ENCODE results near the gene FUT3. TPM values are rescaled to one million over a fixed set of nuclear protein-coding genes. Genes with fewer than 3 reads are reported as not detected.

The FUT3 gene
- total and polyA plus RNA-seq, 2 donors (not counting 1 experiment from before 2014, with no cell fraction given): not detected

DNA sequence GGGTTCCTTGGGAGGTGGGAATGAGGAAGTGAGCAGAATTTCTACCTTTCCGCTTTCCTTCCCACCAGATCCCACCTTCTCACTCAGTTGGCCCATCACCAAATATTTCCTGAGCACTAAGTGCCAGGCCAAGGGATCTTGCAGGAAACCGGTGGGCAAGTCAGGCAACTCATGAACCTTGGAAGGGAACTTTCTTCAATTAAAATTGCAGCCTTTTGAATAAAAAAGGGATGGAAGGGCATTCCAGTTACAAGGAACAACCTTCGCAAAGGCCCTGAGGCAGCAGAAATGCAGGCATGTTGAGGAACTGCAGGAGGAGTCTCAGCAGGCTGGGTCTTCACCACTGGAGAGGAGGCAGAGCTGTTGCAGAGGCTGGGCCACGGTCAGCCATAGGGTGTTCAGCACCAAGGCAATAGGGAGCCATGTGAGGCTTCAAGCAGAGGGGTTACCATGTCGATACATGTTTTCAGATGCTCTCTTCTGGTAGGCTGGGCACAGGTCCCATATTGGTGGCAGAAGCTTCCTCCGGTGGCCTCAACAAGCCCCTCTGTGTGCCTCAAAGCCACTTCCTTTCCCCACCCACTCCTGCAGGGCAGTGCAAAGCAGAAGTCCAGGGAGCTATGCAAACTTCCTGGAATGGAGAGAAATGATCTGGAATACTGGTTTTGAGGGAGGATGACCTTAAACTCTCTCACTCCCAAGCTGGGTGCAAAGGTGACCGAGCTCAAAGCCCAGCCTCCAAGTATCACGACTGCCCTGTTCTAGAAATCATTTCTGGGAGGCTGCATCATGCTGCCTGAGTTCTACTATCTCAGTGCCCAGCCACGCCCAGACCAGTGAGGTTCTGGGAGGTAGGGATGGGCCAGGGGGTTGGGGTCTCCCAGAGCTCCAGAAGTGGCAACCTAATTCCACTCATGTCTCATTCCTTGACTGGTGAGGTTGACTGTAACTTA is 11.9 kb downstream of the FUT3 start, which contains the start of gene FUT6:
FUT6 (minus strand) TSS at position 638 of the 953 bp plus-strand sequence. CDS start 7,135 bp downstream, outside the sequence.
- H3K36me3 ChIP-seq (ENCODE audit: control insufficient read depth, insufficient read depth, low read length): no peaks in the 10 kb centered on the region
- H3K4me1 ChIP-seq (ENCODE audit: control insufficient read depth, extremely low read depth, insufficient read depth, low read length): no peaks in the 10 kb centered on the region
- H3K4me2 ChIP-seq (ENCODE audit: extremely low read depth, insufficient read depth, low read length): no peak within 1 kb of the TSS
- H4K20me1 ChIP-seq (ENCODE audit: control insufficient read depth, extremely low read depth, insufficient read depth, low read length): no peaks in the 10 kb centered on the region
- H3K9ac ChIP-seq (ENCODE audit: insufficient read depth, low read length): no peak within 1 kb of the TSS
- H3K9me3 ChIP-seq (ENCODE audit: control insufficient read depth, insufficient read depth, low read depth, low read length): no peaks in the 10 kb centered on the region
- H3K27ac ChIP-seq (ENCODE audit: insufficient read depth, low read length): no peak within 1 kb of the TSS
- no peaks in the 10 kb centered on the region for H3K27me3 ChIP-seq (ENCODE audit: control insufficient read depth, insufficient read depth, low read length)
- no peaks in the 10 kb centered on the region for H3K79me2 ChIP-seq (ENCODE audit: control insufficient read depth, insufficient read depth, low read length)
- DNase-seq (ENCODE audit: low read depth in 2 of 2): no peak
- no peak for TF ChIP-seq EZH2 (IDR thresholded peaks at IDR 0.05; ENCODE audit: low read length, missing control alignments)
- TF ChIP-seq, protein P1, sequence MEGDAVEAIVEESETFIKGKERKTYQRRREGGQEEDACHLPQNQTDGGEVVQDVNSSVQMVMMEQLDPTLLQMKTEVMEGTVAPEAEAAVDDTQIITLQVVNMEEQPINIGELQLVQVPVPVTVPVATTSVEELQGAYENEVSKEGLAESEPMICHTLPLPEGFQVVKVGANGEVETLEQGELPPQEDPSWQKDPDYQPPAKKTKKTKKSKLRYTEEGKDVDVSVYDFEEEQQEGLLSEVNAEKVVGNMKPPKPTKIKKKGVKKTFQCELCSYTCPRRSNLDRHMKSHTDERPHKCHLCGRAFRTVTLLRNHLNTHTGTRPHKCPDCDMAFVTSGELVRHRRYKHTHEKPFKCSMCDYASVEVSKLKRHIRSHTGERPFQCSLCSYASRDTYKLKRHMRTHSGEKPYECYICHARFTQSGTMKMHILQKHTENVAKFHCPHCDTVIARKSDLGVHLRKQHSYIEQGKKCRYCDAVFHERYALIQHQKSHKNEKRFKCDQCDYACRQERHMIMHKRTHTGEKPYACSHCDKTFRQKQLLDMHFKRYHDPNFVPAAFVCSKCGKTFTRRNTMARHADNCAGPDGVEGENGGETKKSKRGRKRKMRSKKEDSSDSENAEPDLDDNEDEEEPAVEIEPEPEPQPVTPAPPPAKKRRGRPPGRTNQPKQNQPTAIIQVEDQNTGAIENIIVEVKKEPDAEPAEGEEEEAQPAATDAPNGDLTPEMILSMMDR (conservative IDR thresholded peaks at IDR 0.05 in 1 of 2, IDR thresholded peaks at IDR 0.05 in 1 of 2; ENCODE audit: low read depth in 1 of 2, low read length in 2 of 2): no peak
- H3K4me3 ChIP-seq (replicated peaks in 1 of 4; ENCODE audit: control extremely low read depth in 1 of 4, insufficient read depth in 1 of 4, low read depth in 3 of 4, low read length in 4 of 4): no peak within 1 kb of the TSS
- no peak within 1 kb of the TSS for H2AFZ ChIP-seq (ENCODE audit: low read length)

DNA sequence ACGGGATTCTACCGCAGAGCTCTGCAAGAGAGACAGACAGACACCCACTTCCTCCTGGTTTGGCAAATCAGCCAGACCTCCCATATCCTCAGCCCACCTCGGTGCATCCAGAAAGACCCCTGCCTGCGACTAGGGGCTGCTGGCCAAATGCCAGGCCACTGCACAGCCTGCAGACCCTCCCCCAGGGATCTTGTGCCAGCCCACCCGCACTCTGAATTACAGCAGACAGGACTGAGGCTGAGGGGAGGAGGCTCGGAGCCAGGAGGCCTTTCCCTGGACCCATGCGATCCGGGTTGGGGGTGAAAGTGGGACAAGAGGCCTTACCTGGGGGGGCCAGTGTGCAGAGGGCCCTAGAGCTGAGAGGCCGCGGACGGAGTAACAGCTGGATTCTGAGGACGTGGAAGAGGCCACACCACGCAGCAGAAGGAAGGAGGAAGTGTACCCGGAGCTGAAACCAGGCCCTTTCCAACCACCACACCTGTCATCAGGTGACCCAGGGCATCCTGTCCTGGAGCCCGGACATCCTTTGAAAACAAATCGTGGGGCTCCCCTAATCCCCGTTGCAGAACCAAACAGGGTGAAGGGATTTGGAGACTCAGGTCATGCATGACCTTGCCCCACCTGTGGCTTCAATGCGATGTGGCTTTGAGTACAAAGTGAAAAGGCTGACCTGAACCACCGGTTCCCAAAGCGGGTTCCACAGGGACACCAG is 12.7 kb downstream of the FUT3 start:
- no peak for TF ChIP-seq EZH2 (IDR thresholded peaks at IDR 0.05; ENCODE audit: low read length, missing control alignments)
- TF ChIP-seq, protein P1 (conservative IDR thresholded peaks at IDR 0.05 in 1 of 2, IDR thresholded peaks at IDR 0.05 in 1 of 2; ENCODE audit: low read depth in 1 of 2, low read length in 2 of 2): no peak
- Histone ChIP-seq H3K79me2 (ENCODE audit: control insufficient read depth, insufficient read depth, low read length) (no peaks in the 10 kb centered on the region), H3K27me3 (ENCODE audit: control insufficient read depth, insufficient read depth, low read length) (no peaks in the 10 kb centered on the region), H4K20me1 (ENCODE audit: control insufficient read depth, extremely low read depth, insufficient read depth, low read length) (no peaks in the 10 kb centered on the region), H2AFZ (ENCODE audit: low read length) (no peak overlapping the region), H3K4me1 (ENCODE audit: control insufficient read depth, extremely low read depth, insufficient read depth, low read length) (no peaks in the 10 kb centered on the region), H3K4me2 (ENCODE audit: extremely low read depth, insufficient read depth, low read length) (no peak overlapping the region), H3K36me3 (ENCODE audit: control insufficient read depth, insufficient read depth, low read length) (no peaks in the 10 kb centered on the region), H3K4me3 (replicated peaks in 1 of 4; ENCODE audit: control extremely low read depth in 1 of 4, insufficient read depth in 1 of 4, low read depth in 3 of 4, low read length in 4 of 4) (no peak overlapping the region), H3K9ac (ENCODE audit: insufficient read depth, low read length) (no peak overlapping the region), H3K9me3 (ENCODE audit: control insufficient read depth, insufficient read depth, low read depth, low read length) (no peaks in the 10 kb centered on the region), H3K27ac (ENCODE audit: insufficient read depth, low read length) (no peak overlapping the region)
- no peak for DNase-seq (ENCODE audit: low read depth in 2 of 2)

DNA sequence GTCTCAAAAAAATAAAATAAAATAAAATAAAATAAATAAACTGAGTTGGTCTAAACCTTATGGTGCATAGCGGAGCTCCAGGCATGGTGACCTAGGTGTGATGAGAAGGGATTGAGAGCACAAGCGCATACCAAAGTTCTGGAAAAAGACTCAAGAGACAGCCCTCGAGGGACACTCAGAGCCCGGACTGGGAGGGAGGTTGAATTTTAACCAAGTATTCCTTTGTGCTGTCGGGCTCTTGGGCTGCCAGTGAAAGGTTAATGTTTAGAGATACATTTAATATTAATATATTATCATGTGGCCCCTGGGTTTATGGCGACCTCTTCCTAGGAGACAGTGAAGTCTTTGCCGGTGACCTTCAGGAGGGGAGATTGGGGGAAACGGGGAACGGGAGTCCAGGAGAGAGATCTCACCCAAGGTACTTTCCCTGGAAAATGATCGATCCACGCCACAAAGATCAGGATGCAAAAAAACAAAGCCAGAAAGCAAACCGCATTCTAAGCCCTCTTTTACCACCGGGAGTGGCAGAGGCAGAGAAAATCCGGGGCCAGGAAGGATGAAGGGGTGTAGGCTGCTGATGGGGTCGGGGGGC is 13.4 kb downstream of the FUT3 start:
- no peaks in the 10 kb centered on the region for H3K27me3 ChIP-seq (ENCODE audit: control insufficient read depth, insufficient read depth, low read length)
- TF ChIP-seq, protein P1 (conservative IDR thresholded peaks at IDR 0.05 in 1 of 2, IDR thresholded peaks at IDR 0.05 in 1 of 2; ENCODE audit: low read depth in 1 of 2, low read length in 2 of 2): no peak
- TF ChIP-seq EZH2 (IDR thresholded peaks at IDR 0.05; ENCODE audit: low read length, missing control alignments): no peak
- H3K4me1 ChIP-seq (ENCODE audit: control insufficient read depth, extremely low read depth, insufficient read depth, low read length): no peaks in the 10 kb centered on the region
- H3K79me2 ChIP-seq (ENCODE audit: control insufficient read depth, insufficient read depth, low read length): no peaks in the 10 kb centered on the region
- H3K9me3 ChIP-seq (ENCODE audit: control insufficient read depth, insufficient read depth, low read depth, low read length): no peaks in the 10 kb centered on the region
- no peak overlapping the region for H3K4me2 ChIP-seq (ENCODE audit: extremely low read depth, insufficient read depth, low read length)
- no peaks in the 10 kb centered on the region for H3K36me3 ChIP-seq (ENCODE audit: control insufficient read depth, insufficient read depth, low read length)
- no peak overlapping the region for H2AFZ ChIP-seq (ENCODE audit: low read length)
- no peak for DNase-seq (ENCODE audit: low read depth in 2 of 2)
- no peak overlapping the region for H3K4me3 ChIP-seq (replicated peaks in 1 of 4; ENCODE audit: control extremely low read depth in 1 of 4, insufficient read depth in 1 of 4, low read depth in 3 of 4, low read length in 4 of 4)
- no peak overlapping the region for H3K9ac ChIP-seq (ENCODE audit: insufficient read depth, low read length)
- no peaks in the 10 kb centered on the region for H4K20me1 ChIP-seq (ENCODE audit: control insufficient read depth, extremely low read depth, insufficient read depth, low read length)
- H3K27ac ChIP-seq (ENCODE audit: insufficient read depth, low read length): no peak overlapping the region
